Breast epithelium (tissue), 4 donors: ENCODE measurements around the gene TTYH3. TPM values are rescaled to one million over a fixed set of nuclear protein-coding genes. Genes with fewer than 3 reads are reported as not detected.

Source experiments
- DNase-seq, 2 donors: peaks; one replicate each; pipeline ENCODE4 v3.0.0-alpha.2; 2019; ENCODE audit warnings: low spot score in 2 of 2
- H3K27ac ChIP-seq, 2 donors: fragments of 200-600 bp; sonication (generic) in 1 of 2; one replicate each; pipeline ENCODE4 v1.5.1; 2016 to 2019; ENCODE audit warnings: mild to moderate bottlenecking in 1 of 2
- H3K27me3 ChIP-seq, 2 donors: fragments of 200-600 bp; sonication (generic) in 1 of 2; one replicate each; pipeline versions ENCODE4 v1.5.1 to v1.6.0; 2017 to 2019; ENCODE audit warnings: control low read depth in 1 of 2, mild to moderate bottlenecking in 1 of 2
- H3K36me3 ChIP-seq: fragments of 200-600 bp; one replicate; pipeline ENCODE4 v1.5.1; 2019
- H3K4me1 ChIP-seq, 2 donors: fragments of 200-600 bp; sonication (generic); one replicate each; pipeline ENCODE4 v1.5.1; 2016 to 2019; ENCODE audit warnings: control low read depth in 1 of 2
- H3K4me3 ChIP-seq, 3 donors: fragments of 200-600 bp; sonication (generic); 1 replicate in 2 of 3; 2 replicates in 1 of 3; pipeline ENCODE4 v1.5.1; 2016 to 2019; ENCODE audit warnings: mild to moderate bottlenecking in 3 of 3, moderate library complexity in 2 of 3
- H3K9me3 ChIP-seq, 2 donors: fragments of 200-600 bp; sonication (generic) in 1 of 2; one replicate each; pipeline ENCODE4 v1.5.1; 2016 to 2019; ENCODE audit warnings: control low read depth in 1 of 2
- CTCF ChIP-seq, 3 donors: fragments of 450-650 bp; IDR thresholded peaks; one replicate each; pipeline ENCODE4 v1.5.1; 2016 to 2017; ENCODE audit warnings: antibody characterized with exemption in 3 of 3, mild to moderate bottlenecking in 3 of 3, moderate library complexity in 3 of 3
- POLR2A ChIP-seq: fragments of 450-650 bp; IDR thresholded peaks from one replicate; pipeline ENCODE4 v1.6.1; 2016; ENCODE audit warnings: antibody characterized with exemption, mild to moderate bottlenecking, moderate library complexity
- POLR2AphosphoS5 ChIP-seq, 3 donors: sonication (generic); formaldehyde crosslinking; IDR thresholded peaks; one replicate each; pipeline ENCODE4 v1.6.1; 2017; ENCODE audit warnings: antibody characterized with exemption in 3 of 3
- intact Hi-C: fragments of 100-400 bp; cut with DNase I; formaldehyde crosslinking; loops from one replicate; pipeline ENCODE4 v1.15.1; 2023; ENCODE audit warnings: low total_unique reads
- total RNA-seq, 3 donors: library from RNA; depleted of rRNA; stranded (reverse); fragments of >200 nt; gene quantifications; one replicate each; pipeline ENCODE4 v1.1.0, GENCODE V29; 2016

Gene TTYH3
- total RNA-seq, 3 donors from 2014 or later, result 11.6 to 17.9 (median 17.4) TPM

GRCh38 chr7:2661096-2661449 is 29.3 kb downstream of the TTYH3 start:
- Histone ChIP-seq H3K27ac (no peak overlapping the region), H3K36me3 (no peaks in the 10 kb centered on the region), H3K9me3 (no peaks in the 10 kb centered on the region), H3K27me3 (no peaks in the 10 kb centered on the region), H3K4me1 (no peaks in the 10 kb centered on the region), H3K4me3 (no peak overlapping the region)
- no peak for TF ChIP-seq POLR2AphosphoS5 (IDR thresholded peaks at IDR 0.05)
- no peak for TF ChIP-seq POLR2A
- intact Hi-C loops, result no loop called here
- DNase-seq, result no peak

GRCh38 chr7:2661602-2662272 is 30.0 kb downstream of the TTYH3 start:
- intact Hi-C loops, result no loop called here
- Histone ChIP-seq H3K9me3 (peaks cover 0 to under 1% of the 10 kb centered on the region in 2 donors), H3K4me1 (no peaks in the 10 kb centered on the region), H3K4me3 (no peak overlapping the region), H3K27ac (no peak overlapping the region), H3K36me3 (no peaks in the 10 kb centered on the region), H3K27me3 (no peaks in the 10 kb centered on the region)
- TF ChIP-seq POLR2AphosphoS5 (IDR thresholded peaks at IDR 0.05) (no peak), CTCF (IDR thresholded peaks at IDR 0.05) (no peak), POLR2A (no peak)
- DNase-seq, result no peak

- H3K9me3 ChIP-seq, result peaks cover 0 to 5% of the 10 kb centered on the region in 2 donors
- no peaks in the 10 kb centered on the region for H3K4me1 ChIP-seq
- H3K27me3 ChIP-seq, result no peaks in the 10 kb centered on the region
- no peak for DNase-seq
- TF ChIP-seq CTCF (IDR thresholded peaks at IDR 0.05), result no peak
- TF ChIP-seq POLR2A, result no peak
- no peak for TF ChIP-seq POLR2AphosphoS5 (IDR thresholded peaks at IDR 0.05)
- H3K27ac ChIP-seq, result no peak overlapping the region
- no peaks in the 10 kb centered on the region for H3K36me3 ChIP-seq
- no peak overlapping the region for H3K4me3 ChIP-seq
- intact Hi-C loops, result no loop called here
Observed at GRCh38 chr7:2662273-2663120, 30.7 kb downstream of the TTYH3 start.

- H3K36me3 ChIP-seq, result no peaks in the 10 kb centered on the region
- H3K27me3 ChIP-seq, result no peaks in the 10 kb centered on the region
- no peak overlapping the region for H3K27ac ChIP-seq
- H3K4me3 ChIP-seq, result no peak overlapping the region
- intact Hi-C loops, result no loop called here
- DNase-seq, result no peak
- H3K4me1 ChIP-seq, result no peaks in the 10 kb centered on the region
- no peak for TF ChIP-seq POLR2A
- peak in 1 of 3 donors; percentile 31 for TF ChIP-seq POLR2AphosphoS5 (IDR thresholded peaks at IDR 0.05)
- peaks cover 0 to 5% of the 10 kb centered on the region in 2 donors for H3K9me3 ChIP-seq
Observed at GRCh38 chr7:2663121-2663886, 31.5 kb downstream of the TTYH3 start.

- H3K9me3 ChIP-seq, result peaks cover 0 to 5% of the 10 kb centered on the region in 2 donors
- intact Hi-C loops, result no loop called here
- H3K4me1 ChIP-seq, result no peaks in the 10 kb centered on the region
- TF ChIP-seq POLR2A, result no peak
- H3K27me3 ChIP-seq, result no peaks in the 10 kb centered on the region
- no peak for DNase-seq
- H3K27ac ChIP-seq, result no peak overlapping the region
- H3K4me3 ChIP-seq, result no peak overlapping the region
- H3K36me3 ChIP-seq, result no peaks in the 10 kb centered on the region
Observed at GRCh38 chr7:2663960-2664359, 32.2 kb downstream of the TTYH3 start.

GRCh38 chr7:2665359-2665791 is 33.6 kb downstream of the TTYH3 start:
- no peak for DNase-seq
- intact Hi-C loops, result no loop called here

More at GRCh38 chr7:2665359-2665791, 33.6 kb downstream of the TTYH3 start:
- peaks cover 0 to 7% of the 10 kb centered on the region in 2 donors for H3K27me3 ChIP-seq
- H3K4me1 ChIP-seq, result no peaks in the 10 kb centered on the region
- no peak overlapping the region for H3K27ac ChIP-seq
- peaks cover 0 to 5% of the 10 kb centered on the region in 2 donors for H3K9me3 ChIP-seq
- H3K4me3 ChIP-seq, result peak overlapping the region in 1 of 3 donors; percentile 46
- no peaks in the 10 kb centered on the region for H3K36me3 ChIP-seq
- TF ChIP-seq CTCF (IDR thresholded peaks at IDR 0.05), result no peak
